ENCODE data around the gene PANX2. TPM values are rescaled to one million over a fixed set of nuclear protein-coding genes. Genes with fewer than 3 reads are reported as not detected.

Gene PANX2
- total and polyA plus RNA-seq, 2 of the 13 experiments (the other 11 are each of a cell fraction or from before 2014, with no cell fraction given): 0.15 to 1.1 TPM

GRCh38 chr22:50144005-50144614 is 26.4 kb upstream of the PANX2 start (continued):
- TF ChIP-seq ZNF317 (CRISPR knock-in tag; IDR thresholded peaks at IDR 0.05): no peak
- TF ChIP-seq ZSCAN20 (CRISPR knock-in tag; IDR thresholded peaks at IDR 0.05; ENCODE audit: borderline replicate concordance): no peak
- peak; percentile 23; the same call in 1 of the 2 replicates for TF ChIP-seq ARID4A (CRISPR knock-in tag; IDR thresholded peaks at IDR 0.05; ENCODE audit: borderline replicate concordance)
- TF ChIP-seq ZBTB8A (CRISPR knock-in tag; IDR thresholded peaks at IDR 0.05; ENCODE audit: borderline replicate concordance, low read depth): no peak
- no peak for TF ChIP-seq FOXP1 (IDR thresholded peaks at IDR 0.05)
- TF ChIP-seq FOXP1 (CRISPR knock-in tag; IDR thresholded peaks at IDR 0.05): no peak
- no peak for TF ChIP-seq ZNF660 (CRISPR knock-in tag; IDR thresholded peaks at IDR 0.05; ENCODE audit: borderline replicate concordance, low read depth)
- TF ChIP-seq GPN1 (CRISPR knock-in tag; IDR thresholded peaks at IDR 0.05; ENCODE audit: borderline replicate concordance): no peak
- no peak for TF ChIP-seq ARID2 (CRISPR knock-in tag; IDR thresholded peaks at IDR 0.05; ENCODE audit: borderline replicate concordance)
- no peak for TF ChIP-seq NFATC3 (CRISPR knock-in tag; IDR thresholded peaks at IDR 0.05)
- no peak for TF ChIP-seq CERS6 (CRISPR knock-in tag; IDR thresholded peaks at IDR 0.05)
- TF ChIP-seq RFXAP (CRISPR knock-in tag; IDR thresholded peaks at IDR 0.05; ENCODE audit: borderline replicate concordance): no peak
- TF ChIP-seq ZFP91 (CRISPR knock-in tag; IDR thresholded peaks at IDR 0.05; ENCODE audit: borderline replicate concordance): no peak
- no peak for TF ChIP-seq NR3C1 (CRISPR knock-in tag; IDR thresholded peaks at IDR 0.05)
- no peak for TF ChIP-seq CBX1 (IDR thresholded peaks at IDR 0.05; ENCODE audit: low read depth)
- TF ChIP-seq CC2D1A (CRISPR knock-in tag; IDR thresholded peaks at IDR 0.05): no peak
- peak in 1 of 2 experiments; percentile 31; a peak in 1 of 4 replicates for TF ChIP-seq HMGXB4 (CRISPR knock-in tag; IDR thresholded peaks at IDR 0.05; ENCODE audit: borderline replicate concordance in 1 of 2, low read depth in 1 of 2)
- no peak for TF ChIP-seq ZUFSP (CRISPR knock-in tag; IDR thresholded peaks at IDR 0.05; ENCODE audit: borderline replicate concordance)
- TF ChIP-seq JUN (CRISPR knock-in tag; IDR thresholded peaks at IDR 0.05): no peak
- no peak for TF ChIP-seq ZFP62 (CRISPR knock-in tag; IDR thresholded peaks at IDR 0.05)

Measured in HepG2 (cell line).